K562 (cell line): ENCODE data around the gene CPNE6. TPM values are rescaled to one million over a fixed set of nuclear protein-coding genes. Genes with fewer than 3 reads are reported as not detected.

ENCODE experiments used
- ATAC-seq: fragments of 200-7000 bp; cut with Tn5 transposase; 3 replicates; pipeline ENCODE4 v1.9.1; 2020; ENCODE audit warnings: moderate library complexity
- BruUV-seq: library from RNA; stranded (reverse); fragments of 400-500 nt; replicated peaks from 2 replicates; lab custom pipeline; 2021; lab: Mats Ljungman, UMichigan
- CTCF ChIA-PET: fragments of 300-600 bp; formaldehyde crosslinking; extraction: SDS; loops from one replicate; lab custom pipeline; 2021; ENCODE audit warnings: low intra/inter-chr PET ratio; lab: Yijun Ruan, JAX
- POLR2A ChIA-PET: fragments of 300-600, 350-650 bp; sonication (Branson Sonifier 250); formaldehyde crosslinking; extraction: SDS; loops from one replicate; lab custom pipeline; 2021; ENCODE audit warnings: antibody characterized with exemption, inconsistent platforms; lab: Yijun Ruan, JAX
- DNase-seq, 4 experiments: peaks; one replicate each; pipeline versions ENCODE4 v3.0.0 to v3.0.0-alpha.2; 2011 to 2018; ENCODE audit warnings: low spot score in 3 of 4, mixed read lengths in 3 of 4; ENCODE audit errors: extremely low read depth in 1 of 4
- FAIRE-seq: peaks from 2 replicates; lab custom pipeline; 2011; peaks lifted over from hg19 to GRCh38; lab: Jason Lieb, UNC
- H2AFZ ChIP-seq: 2 replicates; pipeline ENCODE4 v1.6.0; 2011; ENCODE audit warnings: low read depth, low read length, control low read depth, inconsistent platforms
- H3K27ac ChIP-seq: fragments of 200-600 bp; 3 replicates; pipeline ENCODE4 v1.8.0; 2011; ENCODE audit warnings: low read depth, mild to moderate bottlenecking, control low read depth, inconsistent platforms, low read length, moderate library complexity, mixed read lengths; ENCODE audit errors: extremely low read depth
- H3K27me3 ChIP-seq, 2 experiments: fragments of 300-600 bp in 1 of 2; 2 replicates in 1 of 2; 3 replicates in 1 of 2; pipeline versions ENCODE4 v1.6.0 to v1.8.0; 2011; ENCODE audit warnings: inconsistent platforms in 2 of 2, low read length in 2 of 2, mild to moderate bottlenecking in 1 of 2, mixed read lengths in 1 of 2, moderate library complexity in 1 of 2; ENCODE audit not compliant: control insufficient read depth in 2 of 2, insufficient read depth in 2 of 2
- H3K36me3 ChIP-seq: fragments of 300-600 bp; 3 replicates; pipeline ENCODE4 v1.8.0; 2011; ENCODE audit warnings: mild to moderate bottlenecking, low read length, inconsistent platforms; ENCODE audit not compliant: control insufficient read depth, insufficient read depth
- H3K4me1 ChIP-seq, 2 experiments: fragments of 200-600 bp in 1 of 2; replicated peaks in 1 of 2; 2 replicates in 1 of 2; 3 replicates in 1 of 2; pipeline versions ENCODE4 v1.5.1 to v1.8.0; 2011; ENCODE audit warnings: inconsistent platforms in 2 of 2, low read length in 2 of 2, mild to moderate bottlenecking in 1 of 2, mixed read lengths in 1 of 2, moderate library complexity in 1 of 2; ENCODE audit not compliant: control insufficient read depth in 2 of 2, insufficient read depth in 2 of 2
- H3K4me2 ChIP-seq: 2 replicates; pipeline ENCODE4 v1.6.1; 2011; ENCODE audit warnings: low read length, control low read depth, inconsistent platforms, mixed read lengths; ENCODE audit not compliant: insufficient read depth
- H3K4me3 ChIP-seq: fragments of 200-600 bp; sonication (generic), shearing (Covaris generic); 2 replicates; pipeline ENCODE4 v1.5.1; 2016; ENCODE audit warnings: control low read depth, inconsistent platforms
- H3K79me2 ChIP-seq: fragments of 200-600 bp; 3 replicates; pipeline ENCODE4 v1.8.0; 2011; ENCODE audit warnings: low read length, inconsistent platforms; ENCODE audit not compliant: control insufficient read depth, insufficient read depth
- H3K9ac ChIP-seq, 2 experiments: 2 replicates each; pipeline versions ENCODE4 v1.6.0 to v1.6.1; 2011; ENCODE audit warnings: low read depth in 2 of 2, low read length in 2 of 2, control low read depth in 1 of 2, inconsistent platforms in 1 of 2, mild to moderate bottlenecking in 1 of 2, mixed read lengths in 1 of 2; ENCODE audit not compliant: insufficient read depth in 1 of 2
- H3K9me1 ChIP-seq: one replicate; pipeline ENCODE4 v1.6.0; 2011; ENCODE audit warnings: inconsistent platforms, mild to moderate bottlenecking, low read length, moderate library complexity; ENCODE audit not compliant: control insufficient read depth, insufficient read depth
- H3K9me3 ChIP-seq: replicated peaks from 2 replicates; pipeline ENCODE4 v1.5.1; 2011; ENCODE audit warnings: low read depth, low read length, inconsistent platforms; ENCODE audit not compliant: control insufficient read depth, insufficient read depth
- H4K20me1 ChIP-seq: replicated peaks from 2 replicates; pipeline ENCODE4 v1.6.1; 2011; ENCODE audit warnings: low read length, inconsistent platforms, mixed read lengths; ENCODE audit not compliant: control insufficient read depth, insufficient read depth
- BDP1 ChIP-seq: IDR thresholded peaks from 3 replicates; pipeline ENCODE4 v1.6.1; 2011; ENCODE audit not compliant: insufficient read length, insufficient read depth
- CHD1 ChIP-seq: fragments of 200-600 bp; sonication (generic); IDR thresholded peaks from one replicate; pipeline ENCODE4 v1.6.1; 2012; ENCODE audit warnings: mild to moderate bottlenecking, moderate library complexity, low read length, inconsistent platforms
- EHMT2 ChIP-seq: fragments of 450-650 bp; IDR thresholded peaks from 2 replicates; pipeline ENCODE4 v1.6.1; 2018; ENCODE audit warnings: antibody characterized with exemption
- ELF4 ChIP-seq: fragments of 450-650 bp; formaldehyde crosslinking; IDR thresholded peaks from 2 replicates; pipeline ENCODE4 v1.4.0; 2022; ENCODE audit warnings: missing genetic modification characterization
- FOXJ2 ChIP-seq: fragments of 200-800 bp; sonication (Bioruptor generic); IDR thresholded peaks from 2 replicates; pipeline ENCODE4 v1.6.1; 2016; ENCODE audit warnings: missing genetic modification characterization, missing compliant biosample characterization
- KAT8 ChIP-seq: fragments of 450-650 bp; IDR thresholded peaks from 2 replicates; pipeline ENCODE4 v1.6.1; 2016; ENCODE audit warnings: low read depth, mild to moderate bottlenecking
- LARP7 ChIP-seq: fragments of 450-650 bp; IDR thresholded peaks from 2 replicates; pipeline ENCODE4 v1.6.1; 2016
- MBD2 ChIP-seq: sonication (generic); IDR thresholded peaks from 2 replicates; pipeline ENCODE4 v1.6.1; 2016; ENCODE audit warnings: low read depth, borderline replicate concordance
- NEUROD1 ChIP-seq: fragments of 150-350 bp; IDR thresholded peaks from 2 replicates; pipeline ENCODE4 v1.6.1; 2014; ENCODE audit warnings: borderline replicate concordance, low read length, low read depth; ENCODE audit not compliant: partially characterized antibody
- NFIC ChIP-seq: fragments of 450-650 bp; IDR thresholded peaks from 2 replicates; pipeline ENCODE4 v1.6.1; 2017; ENCODE audit warnings: mild to moderate bottlenecking, inconsistent platforms
- PRPF4 ChIP-seq: fragments of 200-400 bp; formaldehyde crosslinking; IDR thresholded peaks from one replicate; pipeline ENCODE4 v1.6.1; 2017; ENCODE audit warnings: low read length, low read depth, mild to moderate bottlenecking; ENCODE audit not compliant: insufficient read depth, poor library complexity, severe bottlenecking
- PTBP1 ChIP-seq: fragments of 200-400 bp; formaldehyde crosslinking; IDR thresholded peaks from 2 replicates; pipeline ENCODE4 v1.6.1; 2017; ENCODE audit warnings: low read depth, low read length
- TGIF2 ChIP-seq: sonication (generic); formaldehyde crosslinking; IDR thresholded peaks from 2 replicates; pipeline ENCODE4 v1.8.1; 2022; ENCODE audit warnings: mild to moderate bottlenecking, missing genetic modification reagents, moderate library complexity
- ZFX ChIP-seq: sonication (generic); formaldehyde crosslinking; IDR thresholded peaks from 2 replicates; pipeline ENCODE4 v1.8.0; 2022; ENCODE audit warnings: mild to moderate bottlenecking, missing genetic modification reagents, moderate library complexity
- ZNF316 ChIP-seq: fragments of 450-650 bp; IDR thresholded peaks from 2 replicates; pipeline ENCODE4 v1.6.1; 2016
- ZNF778 ChIP-seq: fragments of 450-650 bp; formaldehyde crosslinking; IDR thresholded peaks from 2 replicates; pipeline ENCODE4 v1.4.0; 2020; ENCODE audit warnings: mild to moderate bottlenecking, moderate library complexity
- WGBS: fragments of 100-300 bp; shearing (Covaris generic); methylation state at CpG from one replicate; pipeline ENCODE4 v1.1.6; 2016; ENCODE audit warnings: low coverage, mixed read lengths; ENCODE audit not compliant: insufficient coverage; ENCODE audit errors: missing lambda C conversion rate; 5-methylcytosine and 5-hydroxymethylcytosine counted together
- in situ Hi-C: fragments of 300-500 bp; cut with MboI; formaldehyde crosslinking; loops from 4 replicates; pipeline ENCODE4 v1.15.0; 2018; ENCODE audit warnings: inconsistent platforms, mixed read lengths
- intact Hi-C: fragments of 100-400 bp; cut with micrococcal nuclease; formaldehyde crosslinking; loops from 2 replicates; pipeline ENCODE4 v1.14.2; 2022
- polyA plus RNA-seq, 8 experiments: library from polyadenylated mRNA; depleted of rRNA in 4 of 8; stranded (reverse) in 5 of 8; unstranded in 3 of 8; fragments of >200 nt; fragmentation: Nextera tagmentation in 2 of 8; fragmentation: Illumina TruSeq in 1 of 8; extraction: Ambion mirVana in 2 of 8; extraction: Trizol in 1 of 8; gene quantifications; 2 replicates each; pipeline versions ENCODE4 v1.2.1 to v1.2.3, GENCODE V29; 2011 to 2014; ENCODE audit warnings: inconsistent platforms in 1 of 8, missing spikeins in 1 of 8
- total RNA-seq, 7 experiments: library from RNA; depleted of rRNA in 6 of 7; stranded (reverse); fragments of >200 nt in 6 of 7; fragmentation: Illumina TruSeq in 2 of 7; extraction: Trizol in 2 of 7; gene quantifications; 2 replicates each; pipeline versions ENCODE4 v1.2.1 to v1.2.3, GENCODE V29; 2011 to 2021; ENCODE audit warnings: low replicate concordance in 1 of 7
- TF ChIP-seq, protein P1 (sequence below): fragments of 250-450 bp; sonication (Bioruptor Pico); IDR thresholded peaks from 2 replicates; pipeline ENCODE4 v1.4.0; 2020; ENCODE audit warnings: borderline replicate concordance

Gene CPNE6
- total and polyA plus RNA-seq, 9 of the 15 experiments (the other 6 are each of a cell fraction or from before 2014, with no cell fraction given) = not detected

- FAIRE-seq (no peak), ATAC-seq (no peak), DNase-seq (no peak)
- Histone ChIP-seq H3K4me2 (no peak overlapping the region), H2AFZ (no peak overlapping the region), H3K9me3 (no peaks in the 10 kb centered on the region), H3K4me3 (no peak overlapping the region), H3K27me3 (peaks cover 0 to 25% of the 10 kb centered on the region in 2 experiments; a peak in 2 of 5 replicates), H4K20me1 (peaks cover 4% of the 10 kb centered on the region), H3K9ac (no peak overlapping the region), H3K4me1 (peaks cover 9 to 27% of the 10 kb centered on the region in 2 experiments; a peak in 3 of 5 replicates), H3K27ac (no peak overlapping the region), H3K79me2 (no peaks in the 10 kb centered on the region), H3K36me3 (no peaks in the 10 kb centered on the region), H3K9me1 (no peaks in the 10 kb centered on the region)
- WGBS = 10% methylated on average over 8 of the region's 9 CpGs
- POLR2A ChIA-PET = interaction anchor here (0.6 to 0.7 kb wide), 3 partner anchors 159 to 225 kb away, joined by 3 to 4 read pairs (median 3); no protein-coding TSS in a partner anchor
- BruUV-seq = no TSS peak
- in situ Hi-C loops (loop anchor here (5.0 to 10.0 kb wide), 2 partner anchors 38 to 380 kb away; partner anchors contain the start of gene PCK2), intact Hi-C loops (no loop called here)
- no peak for TF ChIP-seq ZNF778 (CRISPR knock-in tag)
- TF ChIP-seq LARP7 = no peak
- no peak for TF ChIP-seq PTBP1
- no peak for TF ChIP-seq TGIF2 (CRISPR knock-in tag)
- no peak for TF ChIP-seq EHMT2
- no peak for TF ChIP-seq FOXJ2
- TF ChIP-seq, protein P1, sequence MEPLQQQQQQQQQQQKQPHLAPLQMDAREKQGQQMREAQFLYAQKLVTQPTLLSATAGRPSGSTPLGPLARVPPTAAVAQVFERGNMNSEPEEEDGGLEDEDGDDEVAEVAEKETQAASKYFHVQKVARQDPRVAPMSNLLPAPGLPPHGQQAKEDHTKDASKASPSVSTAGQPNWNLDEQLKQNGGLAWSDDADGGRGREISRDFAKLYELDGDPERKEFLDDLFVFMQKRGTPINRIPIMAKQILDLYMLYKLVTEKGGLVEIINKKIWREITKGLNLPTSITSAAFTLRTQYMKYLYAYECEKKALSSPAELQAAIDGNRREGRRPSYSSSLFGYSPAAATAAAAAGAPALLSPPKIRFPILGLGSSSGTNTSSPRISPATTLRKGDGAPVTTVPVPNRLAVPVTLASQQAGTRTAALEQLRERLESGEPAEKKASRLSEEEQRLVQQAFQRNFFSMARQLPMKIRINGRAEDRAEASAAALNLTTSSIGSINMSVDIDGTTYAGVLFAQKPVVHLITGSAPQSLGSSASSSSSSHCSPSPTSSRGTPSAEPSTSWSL (CRISPR knock-in tag) = no peak
- TF ChIP-seq MBD2 = no peak
- no peak for TF ChIP-seq BDP1
- TF ChIP-seq NFIC = no peak
- TF ChIP-seq CHD1 = no peak
- TF ChIP-seq ELF4 (CRISPR knock-in tag) = no peak
- TF ChIP-seq KAT8 = no peak
- no peak for TF ChIP-seq NEUROD1
- no peak for TF ChIP-seq ZFX
- TF ChIP-seq ZNF316 = no peak
- no peak for TF ChIP-seq PRPF4
- CTCF ChIA-PET = no interaction called here
Measured at GRCh38 chr14:24054646-24055045, 16.7 kb upstream of the CPNE6 start.
